ENCODE results near the gene WDPCP.
"Not testable (repeated sequence)": the region's sequence is repeated elsewhere in the genome, so short reads cannot be mapped to it uniquely, and the experiment has no call there.

WDPCP gene

GRCh38 chr2:63242747-63243146, 345.5 kb downstream of the WDPCP start:
- no peak for DNase-seq (ENCODE audit: low read depth in 2 of 2)

GRCh38 chr2:63225964-63226686, 362.2 kb downstream of the WDPCP start:
- DNase-seq (ENCODE audit: low read depth in 2 of 2) = no peak

DNA sequence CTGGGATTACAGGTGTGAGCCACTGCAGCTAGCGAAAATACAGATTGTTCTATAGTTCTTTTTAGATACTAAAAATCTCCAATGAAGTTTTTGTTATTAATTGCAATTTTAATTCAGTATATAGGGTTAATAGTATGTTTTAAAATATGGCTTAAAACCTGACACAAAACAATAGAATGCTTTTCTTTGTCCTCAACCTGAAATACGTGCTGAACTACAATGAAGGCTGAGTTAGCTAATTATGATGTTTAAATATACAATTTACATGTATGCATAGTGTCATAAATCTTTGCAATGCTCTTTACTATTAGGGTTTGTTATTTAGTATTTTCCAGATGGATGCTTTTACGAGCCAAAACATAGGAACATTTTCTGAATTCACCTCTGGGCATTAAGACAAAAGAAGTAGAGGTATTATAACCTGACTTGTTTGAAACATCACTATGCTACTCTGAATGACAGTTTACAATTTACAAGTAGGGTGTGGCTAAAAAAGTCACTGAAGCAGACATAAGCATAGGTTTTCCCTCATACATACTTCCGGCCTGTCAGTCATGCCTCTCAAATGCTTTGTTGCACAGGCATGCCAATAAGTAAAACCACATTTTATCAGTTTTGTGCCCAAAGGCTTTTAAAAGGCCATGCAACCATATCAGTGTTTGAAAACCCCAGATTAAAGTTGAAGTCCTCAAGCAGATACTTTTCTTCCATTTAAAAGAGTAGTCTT, 369.3 kb downstream of the WDPCP start:
- DNase-seq (ENCODE audit: low read depth in 2 of 2) = no peak

- DNase-seq (ENCODE audit: low read depth in 2 of 2) = no peak
Observed at GRCh38 chr2:63195310-63195709, 393.0 kb downstream of the WDPCP start.

GRCh38 chr2:63194175-63194574, 394.1 kb downstream of the WDPCP start:
- no peak for DNase-seq (ENCODE audit: low read depth in 2 of 2)

- no peak for DNase-seq (ENCODE audit: low read depth in 2 of 2)
Observed at GRCh38 chr2:63192889-63193774, 395.1 kb downstream of the WDPCP start.

GRCh38 chr2:63192169-63192888, 395.9 kb downstream of the WDPCP start:
- no peak for DNase-seq (ENCODE audit: low read depth in 2 of 2)

DNA sequence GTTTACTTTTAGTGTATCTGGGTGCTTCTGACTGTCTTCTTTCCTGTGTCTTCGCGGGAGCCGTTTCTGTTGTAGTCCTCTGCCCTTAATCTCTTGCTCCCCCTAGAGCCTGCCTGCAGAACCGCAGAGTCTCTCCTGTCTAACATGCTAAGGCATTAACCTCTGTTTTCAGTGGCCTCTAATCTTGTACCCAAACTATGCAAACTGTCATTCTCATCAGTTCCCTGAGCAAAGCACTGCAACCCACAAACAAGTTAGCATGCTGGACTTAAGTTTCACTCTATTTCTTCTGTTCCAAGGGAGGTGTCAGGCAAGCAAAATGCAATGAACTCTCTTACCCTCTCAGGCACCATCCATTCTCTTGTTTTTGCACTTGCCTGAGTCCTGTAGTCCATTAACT, 399.3 kb downstream of the WDPCP start:
- DNase-seq (ENCODE audit: low read depth in 2 of 2) = no peak

DNA sequence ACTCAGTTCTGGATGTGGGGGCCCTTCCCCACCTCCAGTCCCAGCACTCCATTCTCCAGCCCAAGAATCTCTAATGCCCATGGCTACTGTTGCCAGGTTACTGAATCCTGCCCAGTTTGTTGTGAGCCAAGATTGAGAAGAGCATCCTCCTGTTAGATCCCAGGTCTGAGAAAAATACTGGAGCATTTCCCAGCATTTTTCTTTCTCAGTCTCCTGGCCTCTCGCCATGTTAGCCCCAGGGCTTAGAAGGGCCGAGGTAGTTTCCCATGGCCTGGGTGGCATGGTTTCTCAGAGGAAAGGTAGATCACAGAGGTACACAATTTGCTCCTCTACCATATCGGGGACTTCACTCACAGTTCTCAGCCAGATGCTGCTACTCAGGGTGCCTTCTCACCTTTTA, 401.9 kb downstream of the WDPCP start:
- no peak for DNase-seq (ENCODE audit: low read depth in 2 of 2)

DNA sequence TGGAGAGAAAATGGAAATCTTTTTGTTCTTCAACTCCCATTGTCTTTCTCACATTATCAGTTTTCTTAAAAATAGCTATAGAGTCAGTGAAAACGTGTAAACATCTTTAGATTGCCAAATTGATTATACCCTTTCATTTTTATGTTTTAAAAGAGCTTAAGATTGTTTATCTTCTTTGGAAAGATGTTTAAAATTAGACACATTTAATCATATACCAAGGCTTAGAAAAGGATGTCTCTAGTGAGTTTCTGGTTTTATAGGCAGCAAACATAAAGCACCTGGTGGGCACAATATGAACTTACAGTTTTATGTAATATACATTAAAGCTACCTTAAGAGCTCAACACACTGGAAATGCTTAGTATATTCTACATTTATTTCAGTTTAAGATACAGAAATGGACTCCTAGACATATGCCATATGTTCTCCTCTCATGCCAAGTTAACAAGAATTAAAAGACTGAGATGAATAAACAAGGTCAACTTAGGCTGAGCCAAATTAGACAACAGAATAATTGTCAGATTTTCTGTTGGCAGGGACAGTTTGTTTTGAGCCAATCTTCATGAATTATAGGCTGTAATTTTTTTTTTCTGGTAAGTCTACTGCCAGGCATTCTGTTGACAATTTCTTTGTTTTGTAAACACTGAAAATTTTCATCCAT, 425.0 kb downstream of the WDPCP start:
- DNase-seq (ENCODE audit: low read depth in 2 of 2) = no peak

DNA sequence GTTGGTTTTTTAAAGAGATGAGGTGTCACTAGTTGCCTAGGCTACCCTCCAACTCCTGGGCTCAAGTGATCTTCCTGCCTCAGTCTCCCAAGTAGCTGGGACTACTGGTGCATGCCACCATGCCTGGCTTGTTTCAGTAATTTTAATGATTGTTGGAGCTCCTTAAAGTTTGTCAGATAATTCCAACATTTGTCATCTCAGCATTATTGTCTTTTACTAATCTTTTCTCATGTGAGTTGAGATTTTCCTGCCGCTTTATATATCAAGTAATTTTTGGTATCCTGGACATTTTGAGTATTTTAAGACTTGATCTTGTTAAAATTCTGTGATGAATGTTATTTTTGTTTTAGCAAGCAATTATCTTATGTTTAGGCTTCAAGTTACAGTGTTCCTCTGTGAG, 429.0 kb downstream of the WDPCP start:
- no peak for DNase-seq (ENCODE audit: low read depth in 2 of 2)

DNA sequence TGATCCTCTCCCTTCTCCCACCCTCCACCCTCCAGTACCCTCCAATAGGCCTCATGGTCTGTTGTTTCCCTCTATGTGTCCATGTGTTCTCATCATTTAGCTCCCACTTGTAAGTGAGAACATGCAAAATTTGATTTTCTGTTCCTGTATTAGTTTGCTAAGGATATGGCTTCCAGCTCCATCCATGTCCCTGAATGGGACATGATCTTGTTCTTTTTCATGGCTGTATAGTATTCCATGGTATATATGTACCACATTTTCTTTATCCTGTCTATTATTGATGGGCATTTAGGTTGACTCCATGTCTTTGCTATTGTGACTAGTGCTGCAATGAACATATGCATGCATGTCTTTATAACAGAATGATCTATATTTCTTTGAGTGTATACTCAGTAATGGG, 451.6 kb downstream of the WDPCP start:
- DNase-seq (ENCODE audit: low read depth in 2 of 2) = not testable (repeated sequence)

DNA sequence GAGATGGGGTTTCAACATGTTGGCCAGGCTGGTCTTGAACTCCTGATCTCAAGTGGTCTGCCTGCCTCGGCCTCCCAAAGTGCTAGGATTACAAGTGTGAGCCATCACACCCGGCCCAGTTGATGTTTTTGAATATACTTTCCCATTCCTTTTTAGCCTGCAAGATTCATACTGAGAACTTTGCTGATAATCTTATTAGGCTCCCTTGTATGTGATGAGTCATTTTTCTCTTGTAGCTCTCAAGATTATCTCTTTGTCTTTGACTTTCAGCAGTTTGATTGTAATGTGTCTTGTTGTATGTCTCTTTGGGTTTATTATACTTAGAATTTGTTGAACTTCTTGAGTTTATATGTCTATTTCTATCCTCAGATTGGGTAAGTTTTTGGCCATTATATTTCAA, 456.3 kb downstream of the WDPCP start:
- no peak for DNase-seq (ENCODE audit: low read depth in 2 of 2)

- DNase-seq (ENCODE audit: low read depth in 2 of 2) = no peak
Observed at GRCh38 chr2:63131196-63131595, 457.1 kb downstream of the WDPCP start.

DNA sequence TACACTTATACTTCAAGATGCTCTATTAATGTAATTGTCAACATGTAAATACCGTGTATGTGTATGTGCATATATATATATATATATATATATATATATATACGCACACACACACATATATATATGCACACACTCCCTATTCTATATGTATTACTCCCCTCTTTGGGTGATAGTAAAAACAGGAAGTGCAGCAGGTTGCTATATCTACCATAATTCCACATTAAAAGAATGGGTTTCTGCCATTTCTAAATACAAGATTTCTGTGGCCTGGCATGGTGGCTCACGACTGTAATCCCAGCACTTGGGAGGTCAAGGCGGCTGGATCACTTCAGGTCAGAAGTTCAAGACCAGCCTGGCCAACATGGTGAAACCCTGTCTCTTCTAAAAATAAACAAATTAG, 460.7 kb downstream of the WDPCP start:
- DNase-seq (ENCODE audit: low read depth in 2 of 2) = no peak

DNA sequence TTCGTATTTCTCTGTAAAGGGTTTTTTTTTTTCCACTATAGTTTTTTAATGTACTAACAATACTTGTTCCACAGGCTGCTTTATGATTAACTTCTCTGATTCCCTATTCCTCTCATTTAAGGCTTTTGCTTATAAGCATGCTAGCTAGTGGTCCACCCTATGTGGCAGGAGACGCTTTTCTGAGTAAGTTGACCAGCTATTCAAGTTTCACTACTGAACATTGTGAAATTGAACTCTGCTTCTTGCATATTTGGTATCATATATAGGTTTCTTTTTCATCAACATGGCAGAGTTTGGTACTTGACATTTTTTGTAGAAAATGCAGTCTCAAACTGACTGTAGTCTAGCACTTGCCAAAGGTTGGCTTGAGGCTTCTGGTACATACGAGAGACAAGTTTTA, 463.4 kb downstream of the WDPCP start:
- DNase-seq (ENCODE audit: low read depth in 2 of 2) = no peak

GRCh38 chr2:63124218-63124617, 464.1 kb downstream of the WDPCP start:
- DNase-seq (ENCODE audit: low read depth in 2 of 2) = no peak

GRCh38 chr2:63122921-63123320, 465.4 kb downstream of the WDPCP start:
- DNase-seq (ENCODE audit: low read depth in 2 of 2) = no peak

DNA sequence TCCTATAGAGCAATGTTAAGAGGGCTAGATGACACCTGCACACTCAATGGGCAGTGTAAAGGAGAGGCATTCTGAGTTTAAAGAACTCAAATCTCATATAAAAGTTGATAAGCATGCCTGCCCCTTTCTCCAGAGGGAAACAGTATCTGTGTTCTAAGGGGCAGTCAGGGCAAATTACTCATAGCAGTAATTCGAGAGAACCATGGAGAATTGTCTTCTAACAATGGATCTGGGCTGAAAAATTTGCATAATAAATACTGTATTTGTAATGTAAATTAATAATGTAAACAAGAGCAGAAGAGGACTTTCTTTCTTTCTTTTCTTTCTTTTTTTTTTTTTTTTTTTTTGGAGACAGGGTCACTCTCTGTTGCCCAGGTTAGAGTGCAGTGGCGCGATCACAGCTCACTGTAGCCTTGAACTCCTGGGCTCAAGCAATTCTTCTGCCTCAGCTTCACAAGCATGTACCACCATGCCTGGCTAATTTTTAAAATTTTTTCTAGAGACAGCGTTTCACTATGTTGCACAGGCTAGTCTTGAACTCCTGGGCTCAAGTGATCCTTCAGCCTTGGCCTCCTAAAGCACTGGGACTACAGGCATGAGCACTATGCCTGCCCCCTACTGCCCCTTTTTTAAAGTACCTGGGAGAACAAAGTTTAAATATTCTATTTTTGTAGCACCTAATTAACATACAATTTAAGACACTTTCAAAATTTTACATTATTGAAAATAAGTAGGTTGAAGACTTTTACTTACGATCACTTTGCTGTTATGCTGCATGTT, 467.0 kb downstream of the WDPCP start:
- no peak for DNase-seq (ENCODE audit: low read depth in 2 of 2)

DNA sequence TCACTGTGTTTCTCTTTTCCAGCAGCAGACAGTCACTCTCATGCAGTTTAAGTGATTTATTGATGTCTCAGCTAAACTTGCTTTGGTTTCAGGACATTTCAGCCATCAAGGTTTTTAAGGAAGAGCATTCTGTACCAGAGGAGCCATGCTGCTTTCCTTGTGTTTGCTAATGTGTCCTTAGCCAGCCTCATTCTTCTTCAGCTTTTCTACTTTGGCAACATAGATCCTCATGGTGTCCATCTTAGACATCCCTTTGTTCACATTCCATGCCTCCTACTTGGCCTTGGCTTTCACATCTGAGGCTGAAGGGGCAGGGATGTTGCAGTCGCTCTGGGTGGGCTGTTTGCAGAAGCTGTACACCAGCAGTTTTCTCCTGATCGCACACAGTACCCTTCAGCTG, 469.5 kb downstream of the WDPCP start:
- no peak for DNase-seq (ENCODE audit: low read depth in 2 of 2)

DNA sequence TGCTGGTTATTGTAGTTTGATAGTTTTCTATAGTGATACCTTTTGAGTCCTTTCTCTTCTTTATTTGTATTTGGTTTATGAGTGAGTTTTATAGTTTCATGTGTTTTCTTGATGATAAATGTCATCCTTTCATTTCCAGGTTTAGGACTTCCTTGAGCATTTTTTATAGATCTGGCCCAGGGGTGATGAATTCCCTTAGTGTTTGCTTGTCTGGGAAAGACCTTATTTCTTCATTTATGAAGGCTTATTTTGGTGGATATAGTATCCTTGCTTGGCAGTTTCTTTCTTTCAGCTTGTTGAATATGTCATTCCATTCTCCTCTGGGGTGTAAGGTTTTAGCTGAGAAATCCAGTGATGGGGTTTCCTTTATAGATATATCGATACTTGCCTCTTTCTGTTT, 483.8 kb downstream of the WDPCP start:
- no peak for DNase-seq (ENCODE audit: low read depth in 2 of 2)

Data from stimulated activated CD8-positive, alpha-beta memory T cell treated with anti-CD3 and anti-CD28 coated beads, Interleukin-7, amount 100 ng/mL, for 4 hours (primary cell).